Skeletal muscle satellite cell (primary cell): ENCODE measurements around the gene IL11RA.
"Not testable (repeated sequence)": the region's sequence is repeated elsewhere in the genome, so short reads cannot be mapped to it uniquely, and the experiment has no call there.

Experiments
- H3K27me3 ChIP-seq: 2 replicates; pipeline ENCODE4 v1.7.0; 2013; ENCODE audit warnings: low read length; ENCODE audit not compliant: control insufficient read depth, insufficient read depth
- H3K36me3 ChIP-seq: 2 replicates; pipeline ENCODE4 v1.7.0; 2013; ENCODE audit warnings: mild to moderate bottlenecking, control low read depth, low read length; ENCODE audit not compliant: insufficient read depth
- H3K4me1 ChIP-seq: 2 replicates; pipeline ENCODE4 v1.7.0; 2013; ENCODE audit warnings: low read length; ENCODE audit not compliant: control insufficient read depth, insufficient read depth
- H3K4me2 ChIP-seq: 2 replicates; pipeline ENCODE4 v1.7.0; 2013; ENCODE audit warnings: mild to moderate bottlenecking, low read length
- H3K4me3 ChIP-seq: 2 replicates; pipeline ENCODE4 v1.7.0; 2013; ENCODE audit warnings: low read length
- H3K9ac ChIP-seq: 2 replicates; pipeline ENCODE4 v1.7.0; 2013; ENCODE audit warnings: mild to moderate bottlenecking, low read depth, low read length, moderate library complexity
- H3K9me3 ChIP-seq: replicated peaks from 2 replicates; pipeline ENCODE4 v1.7.0; 2013; ENCODE audit warnings: mild to moderate bottlenecking, control low read depth, low read length

Gene IL11RA

GRCh38 chr9:34633851-34634550 is 18.0 kb upstream of the IL11RA start:
- peaks cover 11% of the 10 kb centered on the region for H3K36me3 ChIP-seq
- no peak overlapping the region for H3K4me2 ChIP-seq
- H3K27me3 ChIP-seq, result peaks cover 27% of the 10 kb centered on the region
- H3K4me1 ChIP-seq, result peaks cover 27% of the 10 kb centered on the region
- H3K4me3 ChIP-seq, result no peak overlapping the region
- no peak overlapping the region for H3K9ac ChIP-seq
- no peaks in the 10 kb centered on the region for H3K9me3 ChIP-seq

- Histone ChIP-seq H3K4me1 (peaks cover 23% of the 10 kb centered on the region), H3K4me3 (no peak overlapping the region), H3K9me3 (no peaks in the 10 kb centered on the region), H3K9ac (no peak overlapping the region), H3K27me3 (peaks cover 20% of the 10 kb centered on the region), H3K4me2 (peak overlapping the region; percentile 98), H3K36me3 (peaks cover 11% of the 10 kb centered on the region)
Measured at GRCh38 chr9:34634551-34635248, 17.3 kb upstream of the IL11RA start.

- Histone ChIP-seq H3K36me3 (peaks cover 11% of the 10 kb centered on the region), H3K9ac (peak overlapping the region; percentile 31), H3K9me3 (no peaks in the 10 kb centered on the region), H3K4me3 (peak overlapping the region; percentile 51), H3K4me1 (peaks cover 23% of the 10 kb centered on the region), H3K27me3 (peaks cover 11% of the 10 kb centered on the region), H3K4me2 (peak overlapping the region; percentile 98)
Measured at GRCh38 chr9:34635556-34635955, 16.4 kb upstream of the IL11RA start.

GRCh38 chr9:34636791-34637355 is 15.1 kb upstream of the IL11RA start:
- Histone ChIP-seq H3K4me3 (peak overlapping the region; percentile 90), H3K9ac (peak overlapping the region; percentile 87), H3K27me3 (no peaks in the 10 kb centered on the region), H3K4me2 (peak overlapping the region; percentile 98), H3K4me1 (peaks cover 23% of the 10 kb centered on the region), H3K9me3 (no peaks in the 10 kb centered on the region), H3K36me3 (peaks cover 11% of the 10 kb centered on the region)

- H3K27me3 ChIP-seq, result no peaks in the 10 kb centered on the region
- peak within 1 kb of the TSS; percentile 90 for H3K4me3 ChIP-seq
- peak within 1 kb of the TSS; percentile 98 for H3K4me2 ChIP-seq
- H3K9ac ChIP-seq, result peak within 1 kb of the TSS; percentile 87
- H3K36me3 ChIP-seq, result peaks cover 11% of the 10 kb centered on the region
- H3K4me1 ChIP-seq, result peaks cover 23% of the 10 kb centered on the region
- no peaks in the 10 kb centered on the region for H3K9me3 ChIP-seq
Measured at GRCh38 chr9:34637356-34638137, 14.4 kb upstream of the IL11RA start, which contains the start of gene SIGMAR1. Gene SIGMAR1, minus strand, starts transcription at chr9:34637787. Its CDS starts 90 bp downstream, at chr9:34637697.

GRCh38 chr9:34638138-34638445 is 13.9 kb upstream of the IL11RA start:
- peak overlapping the region; percentile 87 for H3K9ac ChIP-seq
- peaks cover 23% of the 10 kb centered on the region for H3K4me1 ChIP-seq
- no peaks in the 10 kb centered on the region for H3K9me3 ChIP-seq
- H3K36me3 ChIP-seq, result peaks cover 11% of the 10 kb centered on the region
- no peaks in the 10 kb centered on the region for H3K27me3 ChIP-seq
- peak overlapping the region; percentile 98 for H3K4me2 ChIP-seq
- peak overlapping the region; percentile 90 for H3K4me3 ChIP-seq

- H3K4me3 ChIP-seq, H3K4me2 ChIP-seq, H3K9ac ChIP-seq, H3K27me3 ChIP-seq, H3K9me3 ChIP-seq: not testable (repeated sequence)
- H3K4me1 ChIP-seq, result peaks cover 23% of the 10 kb centered on the region
- H3K36me3 ChIP-seq, result peaks cover 11% of the 10 kb centered on the region
Measured at GRCh38 chr9:34639322-34639721, 12.7 kb upstream of the IL11RA start.

- Histone ChIP-seq H3K9ac (no peak overlapping the region), H3K4me3 (no peak overlapping the region), H3K27me3 (no peaks in the 10 kb centered on the region), H3K4me2 (no peak overlapping the region), H3K9me3 (no peaks in the 10 kb centered on the region), H3K36me3 (no peaks in the 10 kb centered on the region), H3K4me1 (peaks cover 18% of the 10 kb centered on the region)
Measured at GRCh38 chr9:34642679-34643078, 9.3 kb upstream of the IL11RA start.

- Histone ChIP-seq H3K9me3 (no peaks in the 10 kb centered on the region), H3K4me2 (no peak overlapping the region), H3K4me3 (no peak overlapping the region), H3K27me3 (no peaks in the 10 kb centered on the region), H3K9ac (no peak overlapping the region), H3K36me3 (peaks cover 20% of the 10 kb centered on the region), H3K4me1 (peaks cover 15% of the 10 kb centered on the region)
Measured at GRCh38 chr9:34644766-34645314, 7.1 kb upstream of the IL11RA start.

- peaks cover 20% of the 10 kb centered on the region for H3K36me3 ChIP-seq
- H3K9ac ChIP-seq, result peak within 1 kb of the TSS; percentile 92
- no peaks in the 10 kb centered on the region for H3K27me3 ChIP-seq
- peaks cover 23% of the 10 kb centered on the region for H3K4me1 ChIP-seq
- H3K9me3 ChIP-seq, result no peaks in the 10 kb centered on the region
- peak within 1 kb of the TSS; percentile 96 for H3K4me2 ChIP-seq
- H3K4me3 ChIP-seq, result peak within 1 kb of the TSS; percentile 93
Measured at GRCh38 chr9:34646211-34647083, 5.5 kb upstream of the IL11RA start, which contains the start of gene GALT. Gene GALT, plus strand, starts transcription at chr9:34646675. Its CDS starts 30 bp downstream, at chr9:34646705.
